Measurements from ENCODE around the gene GAGE13.
A peak's percentile ranks its signal among the peaks of the same experiment; 100 is the strongest.
"Not testable (repeated sequence)": the region's sequence is repeated elsewhere in the genome, so short reads cannot be mapped to it uniquely, and the experiment has no call there.

GAGE13 gene, protein sequence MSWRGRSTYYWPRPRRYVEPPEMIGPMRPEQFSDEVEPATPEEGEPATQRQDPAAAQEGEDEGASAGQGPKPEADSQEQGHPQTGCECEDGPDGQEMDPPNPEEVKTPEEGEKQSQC

GRCh38 chrX:49331282-49331681 is at the start of gene GAGE13:
Gene GAGE13 (plus strand): TSS chrX:49331582. CDS start chrX:49332738, 1,156 bp downstream.
- DNase-seq: not testable (repeated sequence)

DNA sequence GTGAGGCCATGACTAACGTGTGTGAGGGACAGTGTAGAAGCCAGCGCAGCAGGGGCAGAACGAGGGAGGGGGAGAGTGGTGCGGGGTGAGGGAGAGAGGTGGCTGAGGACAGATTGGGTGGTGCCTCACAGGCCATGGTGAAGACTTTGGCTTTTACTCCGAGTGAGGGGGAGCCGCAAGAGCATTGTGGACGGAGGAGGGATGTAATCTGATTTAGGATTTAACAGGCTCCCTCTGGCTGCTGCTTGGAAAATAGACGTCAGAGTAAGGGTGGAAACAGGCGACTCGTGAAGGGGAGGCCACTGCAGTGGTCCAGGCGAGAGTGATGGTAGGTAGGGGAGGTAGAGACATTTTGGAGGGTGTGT is 48.8 kb upstream of the GAGE13 start:
- DNase-seq: no peak

DNA sequence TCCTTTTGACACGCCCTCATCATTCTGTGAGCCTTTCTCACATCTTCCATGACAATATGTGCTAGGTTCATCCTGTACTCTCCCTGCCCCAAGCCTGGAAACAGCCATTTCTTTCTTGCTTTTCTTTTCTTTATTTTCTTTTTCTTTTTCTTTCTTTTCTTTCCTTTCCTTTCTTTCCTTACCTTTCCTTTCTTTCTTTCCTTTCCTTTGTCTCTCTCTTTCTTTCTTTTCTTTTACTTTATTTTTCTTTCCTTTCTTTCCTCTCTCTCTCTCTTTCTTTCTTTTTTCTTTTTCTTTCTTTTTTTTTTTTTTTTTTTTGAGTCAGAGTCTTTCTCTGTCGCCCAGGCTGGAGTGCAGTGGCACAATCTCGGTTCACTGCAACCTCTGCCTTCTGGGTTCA is 47.2 kb upstream of the GAGE13 start:
- no peak for DNase-seq

- no peak for DNase-seq
Measured at GRCh38 chrX:49286136-49286535, 45.2 kb upstream of the GAGE13 start.

DNA sequence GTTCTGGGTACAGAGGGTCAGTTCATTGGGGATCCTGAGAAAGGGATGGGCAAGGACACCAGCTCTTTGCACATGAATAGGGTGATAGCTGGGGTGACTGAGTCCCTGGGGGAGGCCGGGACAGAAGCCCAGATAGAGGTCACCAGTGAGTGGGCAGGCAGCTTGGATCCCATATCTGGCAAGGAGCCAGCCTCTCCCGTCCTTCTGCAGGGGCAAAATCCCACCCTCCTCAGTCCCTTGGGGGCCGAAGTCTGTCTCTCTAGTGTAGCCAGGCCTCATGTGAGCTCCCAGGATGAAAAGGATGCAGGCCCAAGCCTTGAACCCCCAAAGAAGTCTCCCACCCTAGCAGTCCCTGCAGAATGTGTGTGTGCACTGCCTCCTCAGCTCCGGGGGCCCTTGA is 44.8 kb upstream of the GAGE13 start:
- DNase-seq: no peak

DNA sequence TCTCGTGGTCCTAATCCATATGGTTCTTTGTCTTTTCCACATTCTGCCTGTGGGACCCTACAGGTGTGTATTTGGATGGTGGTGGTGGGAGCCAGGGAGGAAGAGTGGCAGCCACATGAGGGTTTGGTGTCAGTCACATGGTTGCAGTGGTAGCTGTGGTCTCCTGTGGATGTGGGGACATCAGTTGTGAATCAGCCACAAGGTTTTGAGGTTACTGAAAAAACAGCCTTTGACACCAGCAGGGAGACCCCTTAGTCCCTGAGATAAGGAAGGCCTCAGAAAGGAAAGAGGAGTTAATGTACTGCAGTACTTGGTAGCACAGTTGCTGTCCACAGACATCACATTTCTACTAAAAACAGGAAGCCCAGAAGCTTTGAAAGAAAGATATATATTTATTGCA is 43.7 kb upstream of the GAGE13 start:
- DNase-seq: no peak

DNA sequence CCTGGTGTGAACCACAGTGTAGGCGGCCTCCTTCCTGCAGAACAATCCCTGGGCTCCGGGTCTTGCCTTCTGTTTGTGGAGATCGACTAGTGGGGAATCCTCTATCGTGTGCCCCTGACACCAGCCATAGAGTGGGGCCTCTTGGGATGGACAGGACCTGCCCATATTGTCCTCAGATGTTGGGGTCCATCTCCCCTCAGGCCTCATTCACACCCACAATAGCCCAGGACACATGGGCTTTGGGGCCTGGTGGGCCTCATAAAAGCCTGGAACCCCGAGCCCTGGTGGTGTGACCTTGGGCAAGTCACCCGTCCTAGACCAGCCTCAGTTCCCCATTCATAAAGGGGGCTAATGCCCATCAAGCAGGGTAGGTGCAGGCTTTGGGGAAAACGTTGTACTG is 41.2 kb upstream of the GAGE13 start:
- DNase-seq: no peak

DNA sequence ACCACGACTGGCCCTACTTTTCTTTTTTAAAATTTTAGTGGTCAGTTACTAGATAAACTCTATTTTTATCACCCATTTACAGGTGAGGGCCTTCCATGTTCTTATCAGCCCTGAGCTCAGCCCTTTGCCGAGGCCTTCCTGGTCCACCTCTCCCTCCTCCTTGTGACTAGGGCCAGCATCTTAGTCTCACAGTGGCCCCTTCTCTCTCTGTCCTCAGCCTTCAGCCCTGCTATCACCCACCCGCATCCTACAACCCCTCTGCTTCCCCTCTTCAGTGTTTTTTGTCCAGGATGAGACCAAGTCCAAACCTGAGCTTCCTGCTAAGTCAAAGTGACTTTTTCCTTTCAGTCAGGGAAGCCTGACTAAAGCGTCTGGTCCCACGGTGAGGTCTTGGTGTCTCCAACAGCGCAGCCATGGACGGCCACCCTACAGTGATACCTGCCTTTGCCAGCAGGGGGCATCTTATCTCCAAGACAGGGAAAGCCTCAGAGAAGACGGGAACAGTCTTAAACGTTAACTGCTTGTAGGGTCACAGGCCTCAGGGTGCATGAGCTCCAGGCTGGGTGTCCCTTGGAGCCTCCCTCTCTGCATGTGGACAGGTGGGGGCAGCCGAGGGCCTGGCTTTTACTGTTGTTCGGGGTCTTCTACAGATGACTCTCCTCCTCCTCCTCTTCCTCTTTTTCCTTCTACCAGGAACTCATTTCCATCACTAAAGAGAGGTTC is 39.6 kb upstream of the GAGE13 start:
- DNase-seq: peak; percentile 50 to 69

DNA sequence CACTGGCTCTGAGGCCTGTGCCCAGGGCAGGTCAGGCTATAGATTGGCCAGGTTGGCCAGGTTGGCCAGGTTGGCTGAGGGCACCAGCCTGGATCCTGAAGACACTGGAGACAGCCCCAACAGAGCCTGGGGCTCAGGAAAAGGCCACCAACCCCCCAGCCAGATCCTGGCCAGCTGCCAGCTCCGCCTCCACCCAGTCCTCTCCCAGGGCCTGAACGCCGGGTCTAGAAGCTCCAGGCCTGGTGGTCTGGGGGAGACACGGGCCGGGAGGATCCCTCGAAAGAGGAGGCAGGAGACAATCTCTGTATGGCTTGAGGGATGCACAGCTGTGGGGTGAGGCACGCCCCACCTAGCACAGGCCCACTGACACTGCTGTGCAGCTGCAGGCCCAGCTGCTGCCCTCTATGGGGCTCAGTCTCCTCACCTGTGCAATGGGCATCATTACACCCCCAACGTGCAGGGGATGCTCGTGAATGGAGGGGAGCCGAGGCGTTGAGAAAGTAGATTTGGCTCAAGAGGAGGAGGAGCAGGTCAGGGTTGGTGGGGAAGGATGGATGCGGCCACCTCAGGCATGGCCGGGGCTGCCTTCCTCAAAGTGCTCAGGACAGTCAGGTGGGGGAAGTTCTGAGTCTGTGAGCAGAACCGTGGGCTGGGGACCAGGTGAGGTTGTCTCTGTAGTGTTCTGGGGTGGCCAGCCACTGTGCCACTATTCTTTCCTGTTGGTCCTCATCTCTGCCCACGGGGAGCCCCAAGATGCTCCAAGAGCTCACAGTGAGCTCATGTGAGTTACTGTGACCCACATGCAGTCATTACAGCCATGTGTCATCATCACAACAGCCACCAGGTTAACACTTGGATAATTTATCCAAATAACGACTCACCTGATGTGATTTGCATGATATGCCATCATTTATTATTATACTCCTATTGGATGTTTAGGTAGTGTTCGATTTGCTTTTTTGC is 38.7 kb upstream of the GAGE13 start:
- no peak for DNase-seq

DNA sequence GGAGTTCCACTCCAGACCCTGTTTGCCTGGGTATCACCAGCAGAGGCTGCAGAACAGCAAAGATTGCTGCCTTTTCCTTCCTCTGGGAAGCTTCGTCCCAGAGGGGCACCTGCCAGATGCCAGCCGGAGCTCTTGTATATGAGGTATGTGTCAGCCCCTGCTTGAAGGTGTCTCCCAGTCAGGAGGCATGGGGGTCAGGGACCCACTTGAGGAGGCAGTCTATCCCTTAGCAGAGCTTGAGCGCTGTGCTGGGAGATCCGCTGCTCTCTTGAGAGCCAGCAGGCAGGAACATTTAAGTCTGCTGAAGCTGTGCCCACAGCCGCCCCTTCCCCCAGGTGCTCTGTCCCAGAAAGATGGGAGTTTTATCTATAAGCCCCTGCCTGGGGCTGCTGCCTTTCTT is 32.1 kb upstream of the GAGE13 start:
- DNase-seq: not testable (repeated sequence)

GRCh38 chrX:49300703-49301102 is 30.7 kb upstream of the GAGE13 start:
- no peak for DNase-seq

- DNase-seq: no peak
Measured at GRCh38 chrX:49303346-49303745, 28.0 kb upstream of the GAGE13 start, which contains the start of gene GAGE10. Gene GAGE10 (plus strand): TSS chrX:49303646. CDS start chrX:49304860, 1,214 bp downstream.

DNA sequence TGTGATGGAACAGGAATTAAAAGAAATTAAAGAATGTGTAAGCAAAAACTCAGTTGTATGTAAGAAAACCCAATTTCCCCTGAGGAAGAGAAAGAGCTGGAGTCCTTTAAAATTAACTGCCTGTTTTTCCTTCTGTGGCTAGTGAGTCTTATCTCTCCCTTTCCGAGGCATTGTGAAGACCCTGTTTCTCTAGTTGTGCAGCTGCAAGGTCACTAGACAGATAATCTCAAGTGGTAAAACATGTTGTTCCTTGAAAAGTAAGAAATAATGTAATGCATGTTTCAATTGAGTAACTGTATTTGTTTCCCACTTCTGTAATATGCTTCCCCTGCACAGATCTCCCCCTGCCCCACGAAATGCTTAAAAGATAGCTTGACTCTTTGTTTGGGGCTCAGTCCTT is 23.6 kb upstream of the GAGE13 start:
- not testable (repeated sequence) for DNase-seq

DNA sequence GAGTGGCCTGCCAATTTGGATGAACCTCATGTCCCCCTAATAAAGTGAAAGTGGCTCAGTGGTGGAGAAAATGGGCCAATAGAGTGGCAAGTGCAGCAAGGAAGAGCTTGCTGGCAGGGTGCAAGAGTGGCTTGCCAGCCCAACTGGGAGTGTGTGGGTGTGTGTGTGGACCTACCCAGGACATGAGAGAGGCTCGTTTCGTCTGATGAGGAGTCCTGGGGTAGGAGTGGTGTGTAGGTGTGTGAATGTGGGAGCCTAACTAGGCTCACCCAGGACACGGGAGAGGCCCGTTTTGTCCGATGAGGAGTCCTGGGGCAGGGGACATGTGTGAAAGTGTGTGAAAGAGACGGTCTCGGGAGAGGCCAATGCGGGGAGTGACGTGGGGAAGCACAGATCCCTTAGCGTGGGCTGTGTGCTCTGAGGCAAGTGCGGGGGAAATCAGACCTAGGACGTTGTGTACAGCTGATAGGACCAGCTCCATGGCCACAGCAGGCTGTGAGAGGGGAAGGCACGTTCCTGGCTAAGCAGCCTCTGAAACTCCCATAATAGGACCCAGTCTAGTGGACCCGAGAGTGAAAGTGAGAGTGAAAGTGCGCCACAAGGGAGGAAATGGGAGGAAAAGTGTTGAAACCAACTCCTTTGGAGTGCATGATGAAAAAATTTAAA is 22.6 kb upstream of the GAGE13 start:
- peak; percentile 12 to 32 for DNase-seq

- DNase-seq: peak in 1 of 2 donors; percentile 3
Measured at GRCh38 chrX:49309401-49309981, 21.9 kb upstream of the GAGE13 start.

GRCh38 chrX:49310371-49310770 is 21.0 kb upstream of the GAGE13 start:
- no peak for DNase-seq

GRCh38 chrX:49312176-49312575 is 19.2 kb upstream of the GAGE13 start:
- DNase-seq: no peak

- no peak for DNase-seq
Measured at GRCh38 chrX:49316085-49316484, 15.3 kb upstream of the GAGE13 start.

GRCh38 chrX:49321737-49322136 is 9.6 kb upstream of the GAGE13 start, which contains the start of gene GAGE12J:
Gene GAGE12J (plus strand): TSS chrX:49322037. CDS start chrX:49323194, 1,157 bp downstream.
- DNase-seq: not testable (repeated sequence)

GRCh38 chrX:49322266-49322665 is 9.1 kb upstream of the GAGE13 start:
- not testable (repeated sequence) for DNase-seq

DNA sequence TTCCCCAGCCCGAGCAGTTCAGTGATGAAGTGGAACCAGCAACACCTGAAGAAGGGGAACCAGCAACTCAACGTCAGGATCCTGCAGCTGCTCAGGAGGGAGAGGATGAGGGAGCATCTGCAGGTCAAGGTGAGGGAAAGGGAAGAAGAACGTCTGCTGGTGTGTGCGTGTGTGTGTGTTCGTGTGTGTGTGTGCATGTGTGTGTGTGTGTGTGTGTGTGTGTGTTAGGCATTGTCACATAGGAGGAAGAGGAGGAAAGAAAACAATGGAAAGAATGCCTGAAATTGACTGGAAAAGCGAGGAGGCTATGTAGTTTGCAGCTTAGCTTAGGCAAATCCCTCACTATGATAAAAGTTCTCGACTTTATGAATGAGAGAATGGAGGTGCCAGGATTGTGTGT is 7.6 kb upstream of the GAGE13 start:
- DNase-seq: not testable (repeated sequence)

- not testable (repeated sequence) for DNase-seq
Measured at GRCh38 chrX:49330421-49330820, 961 bp upstream of the GAGE13 start.

Measured in activated CD4-positive, alpha-beta T cell treated with anti-CD3 and anti-CD28 coated beads for 4 hours (primary cell).